CD4-positive, CD25-positive, alpha-beta regulatory T cell (primary cell): ENCODE results near the gene HIP1R. TPM values are rescaled to one million over a fixed set of nuclear protein-coding genes. Genes with fewer than 3 reads are reported as not detected.

Source experiments
- ATAC-seq, 2 donors: fragments of 150-1000 bp; cut with Tn5 transposase; one replicate each; pipeline ENCODE4 v1.10.0; 2021; ENCODE audit warnings: low read depth in 2 of 2, moderate number of reproducible peaks in 2 of 2, moderate library complexity in 1 of 2
- DNase-seq, 3 donors: peaks; one replicate each; pipeline versions ENCODE4 v3.0.0 to v3.0.0-alpha.2; 2012 to 2022; ENCODE audit warnings: mixed read lengths in 1 of 3
- H3K27ac ChIP-seq: one replicate; pipeline ENCODE4 v1.7.0; 2013; ENCODE audit warnings: mild to moderate bottlenecking, low read length; ENCODE audit not compliant: insufficient read depth, poor library complexity, severe bottlenecking
- H3K27me3 ChIP-seq: one replicate; pipeline ENCODE4 v1.7.0; 2013; ENCODE audit warnings: low read length; ENCODE audit not compliant: control insufficient read depth, insufficient read depth
- H3K36me3 ChIP-seq: one replicate; pipeline ENCODE4 v1.7.0; 2013; ENCODE audit warnings: mild to moderate bottlenecking, low read length, moderate library complexity; ENCODE audit not compliant: control insufficient read depth, insufficient read depth
- H3K4me1 ChIP-seq: 2 replicates; pipeline ENCODE4 v1.7.0; 2013; ENCODE audit warnings: mild to moderate bottlenecking, low read length; ENCODE audit not compliant: insufficient read depth, control insufficient read depth, poor library complexity, severe bottlenecking
- H3K4me3 ChIP-seq: one replicate; pipeline ENCODE4 v1.7.0; 2013; ENCODE audit warnings: low read depth, mild to moderate bottlenecking, low read length, moderate library complexity
- H3K9me3 ChIP-seq, 2 experiments: 1 replicate in 1 of 2; 2 replicates in 1 of 2; pipeline ENCODE4 v1.7.0; 2013; ENCODE audit warnings: low read length in 2 of 2, mild to moderate bottlenecking in 1 of 2, moderate library complexity in 1 of 2; ENCODE audit not compliant: control insufficient read depth in 2 of 2
- H3K27ac Mint-ChIP-seq, 3 donors: one replicate each; pipeline ENCODE4 v1.8.0; 2020 to 2022; ENCODE audit warnings: mild to moderate bottlenecking in 3 of 3, mixed read lengths in 3 of 3, moderate library complexity in 2 of 3
- H3K27me3 Mint-ChIP-seq: one replicate; pipeline ENCODE4 v1.8.0; 2022; ENCODE audit warnings: mild to moderate bottlenecking, mixed read lengths
- H3K36me3 Mint-ChIP-seq: one replicate; pipeline ENCODE4 v1.8.0; 2020; ENCODE audit warnings: mixed read lengths
- H3K4me1 Mint-ChIP-seq, 4 donors: one replicate each; pipeline ENCODE4 v1.8.0; 2020 to 2022; ENCODE audit warnings: mixed read lengths in 4 of 4, mild to moderate bottlenecking in 1 of 4
- H3K4me3 Mint-ChIP-seq, 4 donors: one replicate each; pipeline ENCODE4 v1.8.0; 2020 to 2022; ENCODE audit warnings: mild to moderate bottlenecking in 4 of 4, mixed read lengths in 4 of 4, moderate library complexity in 3 of 4
- H3K9me3 Mint-ChIP-seq, 7 donors: one replicate each; pipeline ENCODE4 v1.8.0; 2020 to 2022; ENCODE audit warnings: mixed read lengths in 7 of 7, mild to moderate bottlenecking in 3 of 7, moderate library complexity in 2 of 7
- polyA plus RNA-seq, 4 donors: library from polyadenylated mRNA; unstranded; fragments of 300-500 nt; fragmentation: Illumina TruSeq; gene quantifications; one replicate each; pipeline ENCODE4 v1.2.3, GENCODE V29; 2021
- total RNA-seq: library from RNA; stranded (reverse); gene quantifications from one replicate; pipeline ENCODE4 v1.2.3, GENCODE V29; 2022

Gene HIP1R
- total and polyA plus RNA-seq, 5 donors from 2014 or later: 3.8 to 56.0 (median 5.5) TPM

DNA sequence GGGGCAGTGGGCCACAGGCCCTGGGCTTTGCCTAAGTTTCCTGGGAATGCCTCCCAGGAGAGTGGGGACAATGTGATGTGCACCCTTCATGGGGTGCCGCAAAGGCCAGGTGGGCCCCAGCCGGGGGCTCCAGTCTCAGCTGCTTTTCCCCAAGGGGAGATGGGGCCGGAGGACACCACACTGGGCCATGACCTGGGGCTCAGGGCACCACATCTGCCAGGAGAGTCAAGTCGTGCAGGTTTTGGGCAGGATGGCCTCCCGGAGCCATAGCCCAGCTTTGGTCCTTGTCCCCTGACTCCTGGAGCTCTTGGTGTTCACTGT, 12.2 kb downstream of the HIP1R start:
- ATAC-seq: no peak
- H3K36me3 ChIP-seq: no peaks in the 10 kb centered on the region
- Mint-ChIP-seq H3K36me3 (peaks cover 5% of the 10 kb centered on the region), H3K4me3 (no peak overlapping the region), H3K27ac (no peak overlapping the region), H3K4me1 (peaks cover 0 to 3% (median 0%) of the 10 kb centered on the region in 4 donors), H3K27me3 (peaks cover 4% of the 10 kb centered on the region), H3K9me3 (no peaks in the 10 kb centered on the region)
- H3K9me3 ChIP-seq: no peaks in the 10 kb centered on the region
- no peak overlapping the region for H3K4me3 ChIP-seq
- DNase-seq: no peak
- no peak overlapping the region for H3K27ac ChIP-seq
- no peaks in the 10 kb centered on the region for H3K4me1 ChIP-seq
- H3K27me3 ChIP-seq: no peaks in the 10 kb centered on the region

DNA sequence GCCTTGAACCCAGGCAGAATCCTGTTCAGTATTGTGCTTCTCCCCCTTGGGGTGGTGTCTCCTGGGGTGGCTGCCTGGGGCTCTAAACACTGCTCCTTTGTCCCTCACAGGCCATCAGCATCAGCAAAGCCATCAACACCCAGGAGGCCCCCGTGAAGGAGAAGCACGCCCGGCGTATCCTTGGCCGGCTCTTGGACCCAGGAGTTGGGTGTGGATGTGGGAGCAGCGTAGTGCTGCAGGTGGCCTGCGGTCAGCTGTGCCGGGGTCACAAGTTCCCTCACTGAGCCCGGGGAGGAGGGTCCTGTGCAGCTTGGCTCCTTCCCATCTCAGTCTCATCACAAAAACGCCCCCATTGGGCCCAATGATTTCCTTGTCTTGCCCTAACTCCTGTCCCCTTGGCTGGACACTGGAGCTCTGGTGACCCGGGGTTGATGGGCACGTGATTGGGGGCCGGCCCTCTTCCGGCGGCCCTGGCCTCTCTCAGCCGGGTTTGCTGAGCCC, 12.7 kb downstream of the HIP1R start:
- DNase-seq: no peak

GRCh38 chr12:122848471-122849351, 13.5 kb downstream of the HIP1R start:
- peaks cover 4% of the 10 kb centered on the region for H3K27me3 Mint-ChIP-seq
- H3K36me3 ChIP-seq: no peaks in the 10 kb centered on the region
- H3K9me3 ChIP-seq: no peaks in the 10 kb centered on the region
- H3K27ac Mint-ChIP-seq: no peak overlapping the region
- H3K9me3 Mint-ChIP-seq: no peaks in the 10 kb centered on the region
- no peaks in the 10 kb centered on the region for H3K4me1 ChIP-seq
- no peaks in the 10 kb centered on the region for H3K27me3 ChIP-seq
- no peak overlapping the region for H3K4me3 Mint-ChIP-seq
- no peak for ATAC-seq
- peaks cover 0 to 3% (median 0%) of the 10 kb centered on the region in 4 donors for H3K4me1 Mint-ChIP-seq
- no peak for DNase-seq
- H3K36me3 Mint-ChIP-seq: peaks cover 5% of the 10 kb centered on the region
- H3K4me3 ChIP-seq: no peak overlapping the region
- no peak overlapping the region for H3K27ac ChIP-seq

More for the DNA sequence above, 12.7 kb downstream of the HIP1R start:
- no peak overlapping the region for H3K4me3 Mint-ChIP-seq
- peaks cover 5% of the 10 kb centered on the region for H3K36me3 Mint-ChIP-seq
- no peaks in the 10 kb centered on the region for H3K9me3 Mint-ChIP-seq
- no peaks in the 10 kb centered on the region for H3K36me3 ChIP-seq
- H3K4me1 ChIP-seq: no peaks in the 10 kb centered on the region
- H3K27me3 ChIP-seq: no peaks in the 10 kb centered on the region
- no peaks in the 10 kb centered on the region for H3K9me3 ChIP-seq
- H3K27ac ChIP-seq: no peak overlapping the region
- H3K4me3 ChIP-seq: no peak overlapping the region
- no peak overlapping the region for H3K27ac Mint-ChIP-seq
- ATAC-seq: no peak
- H3K27me3 Mint-ChIP-seq: peaks cover 4% of the 10 kb centered on the region
- peaks cover 0 to 3% (median 0%) of the 10 kb centered on the region in 4 donors for H3K4me1 Mint-ChIP-seq

- Histone ChIP-seq H3K36me3 (no peaks in the 10 kb centered on the region), H3K27ac (no peak overlapping the region), H3K4me3 (no peak overlapping the region), H3K27me3 (no peaks in the 10 kb centered on the region), H3K4me1 (no peaks in the 10 kb centered on the region), H3K9me3 (no peaks in the 10 kb centered on the region)
- Mint-ChIP-seq H3K36me3 (peaks cover 5% of the 10 kb centered on the region), H3K4me1 (no peaks in the 10 kb centered on the region), H3K27ac (peak overlapping the region in 1 of 3 donors; percentile 60), H3K9me3 (no peaks in the 10 kb centered on the region), H3K27me3 (peaks cover 4% of the 10 kb centered on the region), H3K4me3 (no peak overlapping the region)
- DNase-seq (no peak), ATAC-seq (no peak)
Observed at GRCh38 chr12:122849352-122850047, 14.2 kb downstream of the HIP1R start.

GRCh38 chr12:122850048-122850445, 14.8 kb downstream of the HIP1R start:
- no peaks in the 10 kb centered on the region for H3K9me3 Mint-ChIP-seq
- H3K9me3 ChIP-seq: no peaks in the 10 kb centered on the region
- H3K36me3 Mint-ChIP-seq: peaks cover 5% of the 10 kb centered on the region
- H3K4me1 Mint-ChIP-seq: no peaks in the 10 kb centered on the region
- no peaks in the 10 kb centered on the region for H3K4me1 ChIP-seq
- ATAC-seq (no peak), DNase-seq (no peak)
- no peak overlapping the region for H3K4me3 ChIP-seq
- no peaks in the 10 kb centered on the region for H3K27me3 ChIP-seq
- H3K36me3 ChIP-seq: no peaks in the 10 kb centered on the region
- peaks cover 4% of the 10 kb centered on the region for H3K27me3 Mint-ChIP-seq
- H3K27ac ChIP-seq: no peak overlapping the region
- no peak overlapping the region for H3K4me3 Mint-ChIP-seq
- H3K27ac Mint-ChIP-seq: peak overlapping the region in 1 of 3 donors; percentile 60

DNA sequence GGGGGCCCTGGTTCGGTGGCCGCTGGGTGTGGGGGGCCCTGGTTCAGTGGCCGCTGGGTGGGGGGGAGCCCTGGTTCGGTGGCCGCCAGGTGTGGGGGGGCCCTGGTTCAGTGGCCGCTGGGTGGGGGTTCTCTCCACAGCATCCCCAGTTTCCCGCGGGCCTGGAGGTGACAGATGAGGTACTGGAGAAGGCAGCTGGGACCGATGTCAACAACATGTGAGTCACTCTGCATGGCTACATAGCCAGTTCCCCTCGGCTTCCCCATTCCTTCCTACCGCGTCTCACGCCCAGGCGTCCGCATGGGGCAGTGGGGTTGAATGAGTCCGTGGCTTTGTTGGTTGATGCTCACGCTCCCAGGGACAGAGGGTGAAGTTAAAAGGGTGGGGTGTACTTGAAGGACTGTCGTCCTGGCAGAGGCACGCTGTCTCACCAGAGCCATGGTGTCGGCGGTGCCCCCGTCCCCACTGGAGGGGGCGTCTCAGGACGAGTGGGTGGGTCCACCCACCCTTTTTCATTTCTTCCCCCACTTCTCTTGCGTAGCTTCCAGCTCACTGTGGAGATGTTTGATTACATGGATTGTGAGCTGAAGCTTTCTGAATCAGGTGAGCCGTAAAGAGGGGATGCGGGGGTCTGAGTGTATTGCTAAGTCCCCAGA, 15.6 kb downstream of the HIP1R start:
- no peaks in the 10 kb centered on the region for H3K4me1 ChIP-seq
- Mint-ChIP-seq H3K9me3 (no peaks in the 10 kb centered on the region), H3K27ac (no peak overlapping the region), H3K4me3 (no peak overlapping the region), H3K36me3 (peaks cover 5% of the 10 kb centered on the region), H3K27me3 (peaks cover 4% of the 10 kb centered on the region), H3K4me1 (no peaks in the 10 kb centered on the region)
- H3K27ac ChIP-seq: no peak overlapping the region
- H3K27me3 ChIP-seq: no peaks in the 10 kb centered on the region
- no peak overlapping the region for H3K4me3 ChIP-seq
- no peaks in the 10 kb centered on the region for H3K36me3 ChIP-seq
- H3K9me3 ChIP-seq: no peaks in the 10 kb centered on the region
- DNase-seq (no peak), ATAC-seq (no peak)

DNA sequence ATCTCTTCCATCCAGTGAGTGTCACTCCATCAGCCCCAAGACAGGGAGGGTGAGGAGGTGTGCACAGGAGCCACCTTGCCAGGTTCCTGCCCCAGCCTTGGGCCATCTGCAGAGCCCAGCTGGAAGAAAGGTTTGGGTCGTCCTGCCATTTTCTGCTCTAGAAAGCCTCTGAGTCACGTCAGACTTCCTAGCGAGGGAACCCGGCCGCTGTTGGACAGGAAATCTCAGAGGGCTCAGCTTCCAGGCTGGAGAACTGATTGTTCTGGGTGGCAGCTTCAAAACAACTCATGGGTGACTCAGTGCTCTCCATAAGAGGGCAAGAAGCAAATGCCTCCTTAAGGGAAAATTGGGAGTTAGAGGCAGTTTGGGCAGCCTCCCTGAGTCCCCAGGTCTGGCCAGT, 16.6 kb downstream of the HIP1R start:
- H3K4me3 ChIP-seq: no peak overlapping the region
- H3K27me3 ChIP-seq: no peaks in the 10 kb centered on the region
- Mint-ChIP-seq H3K27me3 (peaks cover 4% of the 10 kb centered on the region), H3K4me1 (no peaks in the 10 kb centered on the region), H3K36me3 (peaks cover 5% of the 10 kb centered on the region), H3K9me3 (no peaks in the 10 kb centered on the region), H3K4me3 (no peak overlapping the region), H3K27ac (no peak overlapping the region)
- no peak for DNase-seq
- no peaks in the 10 kb centered on the region for H3K9me3 ChIP-seq
- no peaks in the 10 kb centered on the region for H3K4me1 ChIP-seq
- no peak overlapping the region for H3K27ac ChIP-seq
- ATAC-seq: no peak
- H3K36me3 ChIP-seq: no peaks in the 10 kb centered on the region
